NCI-H2029 (cell line): ENCODE data around the gene NFE2L3.
"Not testable (repeated sequence)": the region's sequence is repeated elsewhere in the genome, so short reads cannot be mapped to it uniquely, and the experiment has no call there.

Experiments
- DNase-seq: peaks from one replicate; lab custom pipeline; 2025; lab: John Stamatoyannopoulos, UW

The NFE2L3 gene

DNA sequence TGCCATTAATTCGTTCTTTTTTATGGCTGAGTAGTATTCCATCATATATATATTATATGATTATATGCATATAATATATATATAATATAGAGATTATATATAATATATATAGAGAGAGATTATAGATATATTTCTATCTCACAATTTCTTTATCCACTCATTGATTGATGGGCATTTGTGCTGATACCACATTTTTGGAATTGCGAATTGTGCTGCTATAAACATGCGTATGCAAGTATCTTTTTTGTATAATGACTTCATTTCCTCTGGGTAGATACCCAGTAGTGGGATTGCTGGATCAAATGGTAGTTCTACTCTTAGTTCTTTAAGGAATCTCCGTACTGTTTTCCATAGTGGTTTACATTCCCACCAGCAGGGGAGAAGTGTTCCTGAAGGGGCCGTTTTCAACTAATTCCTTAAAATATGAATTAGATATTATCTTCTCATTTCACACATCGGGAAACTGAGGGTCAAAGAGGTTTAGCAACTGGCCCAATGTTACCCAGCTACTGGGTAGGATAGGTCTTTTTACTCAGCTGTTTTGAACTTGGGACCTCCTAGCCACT, 16.5 kb downstream of the NFE2L3 start:
- DNase-seq, result no peak

DNA sequence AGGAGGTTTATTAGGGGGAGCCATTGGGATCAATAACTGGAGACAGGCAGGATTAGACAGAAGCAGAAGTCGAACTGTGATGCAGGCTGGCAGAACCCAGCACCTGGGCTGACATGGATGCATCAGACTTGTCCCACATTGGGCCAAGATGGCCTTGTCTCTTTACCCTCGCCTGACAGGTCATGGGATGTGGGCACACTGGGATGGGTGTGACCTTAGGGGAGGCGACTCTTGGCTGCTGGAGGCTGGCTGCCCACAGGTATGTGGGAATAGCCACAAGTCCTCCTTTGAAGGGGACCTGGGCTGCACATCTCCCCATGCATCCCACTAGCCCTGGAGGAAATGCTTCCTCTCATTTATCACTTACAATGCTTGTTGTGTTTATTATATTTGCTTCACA, 17.3 kb downstream of the NFE2L3 start:
- DNase-seq, result no peak

DNA sequence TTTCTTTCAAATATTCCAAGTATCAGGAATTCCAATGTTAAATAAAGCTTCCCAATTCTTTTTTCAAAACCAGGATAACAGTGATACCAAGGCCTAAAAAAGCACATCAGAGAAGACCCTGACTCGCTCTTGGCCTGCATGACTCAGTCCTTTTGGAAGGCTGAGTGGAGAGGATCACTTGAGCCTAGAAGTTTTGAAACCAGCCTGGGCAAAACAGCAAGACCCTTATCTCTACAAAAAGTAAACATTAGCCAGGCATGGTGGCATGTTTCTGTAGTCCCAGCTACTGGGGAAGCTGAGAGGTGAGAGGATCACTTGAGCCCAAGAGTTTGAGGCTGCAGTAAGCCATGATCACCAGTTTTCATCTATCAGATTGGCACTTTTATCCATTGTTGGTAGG, 18.7 kb downstream of the NFE2L3 start:
- no peak for DNase-seq

- no peak for DNase-seq
These were observed 19.6 kb downstream of the NFE2L3 start for GRCh38 chr7:26171601-26172000.

GRCh38 chr7:26172048-26172447, 20.1 kb downstream of the NFE2L3 start:
- no peak for DNase-seq

GRCh38 chr7:26175903-26176302, 23.9 kb downstream of the NFE2L3 start:
- not testable (repeated sequence) for DNase-seq

DNA sequence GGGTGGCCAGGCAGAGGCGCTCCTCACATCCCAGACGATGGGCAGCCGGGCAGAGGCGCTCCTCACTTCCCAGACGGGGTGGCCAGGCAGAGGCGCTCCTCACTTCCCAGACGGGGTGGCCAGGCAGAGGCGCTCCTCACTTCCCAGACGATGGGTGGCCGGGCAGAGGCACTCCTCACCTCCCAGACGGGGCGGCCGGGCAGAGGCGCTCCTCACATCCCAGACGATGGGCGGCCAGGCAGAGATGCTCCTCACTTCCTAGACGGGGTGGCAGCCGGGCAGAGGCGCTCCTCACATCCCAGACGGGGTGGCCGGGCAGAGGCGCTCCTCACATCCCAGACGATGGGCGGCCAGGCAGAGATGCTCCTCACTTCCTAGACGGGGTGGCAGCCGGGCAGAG, 24.7 kb downstream of the NFE2L3 start:
- not testable (repeated sequence) for DNase-seq

- DNase-seq, result not testable (repeated sequence)
These were observed 25.3 kb downstream of the NFE2L3 start for GRCh38 chr7:26177269-26177668.

DNA sequence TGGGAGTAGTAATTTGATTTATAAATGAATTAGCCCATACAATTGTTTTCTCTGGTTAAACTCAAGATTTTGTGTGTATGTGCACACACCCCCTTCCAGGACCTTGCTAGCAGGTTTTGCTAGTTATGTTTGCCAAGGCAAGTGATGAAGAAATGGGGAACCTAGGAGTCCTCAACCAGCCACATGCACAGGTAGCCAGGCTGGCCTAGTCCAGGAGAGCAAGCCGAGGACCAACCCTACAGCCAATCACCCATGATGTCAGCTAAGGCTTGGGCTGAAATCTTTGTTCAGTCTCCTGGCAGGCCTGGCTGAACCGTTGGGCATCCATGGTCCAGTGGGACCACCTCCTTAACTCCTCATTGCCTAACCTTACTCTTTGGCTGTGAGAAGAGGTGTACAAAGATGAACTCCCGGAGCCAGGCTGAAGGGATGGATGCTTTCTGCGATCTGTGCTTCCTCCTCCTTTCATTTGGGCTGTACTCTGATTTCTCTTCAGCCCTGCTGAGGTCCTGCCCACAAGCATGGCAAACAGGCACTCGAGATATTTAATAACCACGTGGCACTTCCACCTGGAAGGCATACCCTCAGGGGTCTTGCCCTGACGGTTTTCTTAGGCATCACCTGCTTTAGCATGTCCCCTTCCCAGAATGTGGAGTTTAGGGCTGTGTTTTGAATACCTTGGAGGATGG, 26.4 kb downstream of the NFE2L3 start:
- no peak for DNase-seq

GRCh38 chr7:26179422-26179821, 27.4 kb downstream of the NFE2L3 start:
- no peak for DNase-seq

DNA sequence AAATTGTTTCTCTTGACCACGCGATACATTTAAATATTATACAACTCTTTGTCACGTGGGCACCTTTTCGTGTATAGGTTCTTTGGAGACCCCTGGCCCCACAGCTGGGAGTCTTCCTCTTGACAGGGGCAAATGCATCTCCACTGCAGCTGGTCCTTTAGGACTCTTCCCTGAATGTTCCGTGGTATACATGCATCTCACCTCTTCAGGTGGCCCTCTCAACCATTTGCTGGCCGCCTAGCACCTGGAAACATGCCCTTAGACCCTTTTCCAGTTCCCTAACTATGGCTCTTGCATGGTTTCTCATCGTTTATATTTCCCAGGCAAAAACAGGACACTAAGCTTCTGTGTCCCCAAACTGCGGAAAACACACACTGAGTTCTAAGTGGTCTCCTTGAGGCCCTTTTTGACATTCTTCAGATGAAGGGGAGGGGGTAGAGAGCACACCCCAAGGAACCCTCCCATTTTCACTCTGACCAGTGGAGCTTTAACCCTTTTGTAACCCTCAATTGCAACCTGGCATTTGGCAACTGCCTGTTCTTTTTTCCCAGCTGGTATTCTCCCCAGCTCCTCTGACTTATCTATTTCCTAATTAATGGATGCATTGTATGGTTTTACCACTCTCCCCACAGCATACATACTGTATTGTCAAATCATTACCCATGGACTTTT, 28.0 kb downstream of the NFE2L3 start:
- no peak for DNase-seq

DNA sequence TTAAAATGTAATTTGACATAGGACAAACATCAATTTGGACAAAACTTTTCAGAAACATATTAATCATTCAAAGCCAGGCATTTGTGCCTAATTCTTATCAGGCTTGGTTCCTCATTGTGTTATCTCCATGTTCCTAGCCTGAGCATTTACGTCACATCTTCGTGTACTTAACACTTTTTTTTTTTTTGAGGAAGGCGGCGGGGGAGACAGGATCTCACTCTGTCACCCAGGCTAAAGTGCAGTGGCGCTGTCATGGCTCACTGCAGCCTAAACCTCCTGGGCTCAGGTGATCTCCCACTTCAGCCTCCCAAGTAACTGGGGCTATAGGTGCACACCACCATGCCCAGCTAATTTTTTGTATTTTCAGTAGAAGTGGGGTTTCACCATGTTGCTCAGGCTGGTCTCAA, 28.8 kb downstream of the NFE2L3 start:
- DNase-seq, result peak; percentile 21

- DNase-seq, result no peak
These were observed 29.7 kb downstream of the NFE2L3 start for GRCh38 chr7:26181474-26182227.

GRCh38 chr7:26182283-26182682, 30.3 kb downstream of the NFE2L3 start:
- DNase-seq, result no peak

DNA sequence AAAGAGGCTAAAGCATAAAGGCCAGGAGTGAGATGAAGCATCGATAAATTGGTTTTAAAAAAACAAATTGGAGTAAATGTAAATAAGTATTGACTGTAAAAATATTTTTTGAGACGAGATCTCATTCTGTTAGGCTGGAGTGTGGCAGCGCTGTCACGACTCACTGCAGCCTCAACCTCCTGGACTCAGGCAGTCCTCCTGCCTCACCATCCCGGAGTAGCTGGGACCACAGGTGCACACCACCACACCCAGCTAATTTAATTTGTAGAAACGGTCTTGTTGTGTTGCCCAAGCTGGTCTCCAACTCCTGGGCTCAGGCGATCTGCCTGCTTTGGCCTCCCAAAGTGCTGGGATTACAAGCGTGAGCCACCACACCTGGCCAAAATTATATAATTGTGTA, 30.7 kb downstream of the NFE2L3 start:
- no peak for DNase-seq

- no peak for DNase-seq
These were observed 31.7 kb downstream of the NFE2L3 start for GRCh38 chr7:26183545-26184280.

GRCh38 chr7:26184281-26185101, 32.5 kb downstream of the NFE2L3 start:
- not testable (repeated sequence) for DNase-seq

DNA sequence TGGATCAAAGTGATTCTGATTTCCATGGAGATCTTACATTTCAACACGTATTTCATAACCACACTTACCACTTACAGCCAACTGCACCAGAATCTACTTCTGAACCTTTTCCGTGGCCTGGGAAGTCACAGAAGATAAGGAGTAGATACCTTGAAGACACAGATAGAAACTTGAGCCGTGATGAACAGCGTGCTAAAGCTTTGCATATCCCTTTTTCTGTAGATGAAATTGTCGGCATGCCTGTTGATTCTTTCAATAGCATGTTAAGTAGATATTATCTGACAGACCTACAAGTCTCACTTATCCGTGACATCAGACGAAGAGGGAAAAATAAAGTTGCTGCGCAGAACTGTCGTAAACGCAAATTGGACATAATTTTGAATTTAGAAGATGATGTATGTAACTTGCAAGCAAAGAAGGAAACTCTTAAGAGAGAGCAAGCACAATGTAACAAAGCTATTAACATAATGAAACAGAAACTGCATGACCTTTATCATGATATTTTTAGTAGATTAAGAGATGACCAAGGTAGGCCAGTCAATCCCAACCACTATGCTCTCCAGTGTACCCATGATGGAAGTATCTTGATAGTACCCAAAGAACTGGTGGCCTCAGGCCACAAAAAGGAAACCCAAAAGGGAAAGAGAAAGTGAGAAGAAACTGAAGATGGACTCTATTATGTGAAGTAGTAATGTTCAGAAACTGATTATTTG, 33.3 kb downstream of the NFE2L3 start:
- no peak for DNase-seq

- no peak for DNase-seq
These were observed 33.8 kb downstream of the NFE2L3 start for GRCh38 chr7:26185844-26186180.
